GM19463 (cell line): ENCODE measurements around the gene LZTS2.
"Not testable (repeated sequence)": the region's sequence is repeated elsewhere in the genome, so short reads cannot be mapped to it uniquely, and the experiment has no call there.

ENCODE experiments used
- ATAC-seq: cut with Tn5 transposase; IDR thresholded peaks from one replicate; pipeline ENCODE4 v1.9.1; 2021; ENCODE audit warnings: mild to moderate bottlenecking, moderate library complexity; ENCODE audit not compliant: unreplicated experiment

Gene LZTS2

GRCh38 chr10:100999742-101000126 lies at the start of gene LZTS2:
LZTS2 (plus strand) TSS chr10:100999808; CDS start chr10:101002539, 2,731 bp downstream.
- ATAC-seq = peak; percentile 23

- no peak for ATAC-seq
Observed at GRCh38 chr10:100960251-100960650, 39.4 kb upstream of the LZTS2 start.

GRCh38 chr10:100962351-100963080 lies 37.1 kb upstream of the LZTS2 start:
- ATAC-seq = no peak

GRCh38 chr10:100963826-100964225 lies 35.8 kb upstream of the LZTS2 start:
- ATAC-seq = no peak

- ATAC-seq = no peak
Observed at GRCh38 chr10:100965820-100966219, 33.8 kb upstream of the LZTS2 start.

GRCh38 chr10:100966887-100967286 lies 32.7 kb upstream of the LZTS2 start:
- ATAC-seq = no peak

GRCh38 chr10:100967332-100967731 lies 32.3 kb upstream of the LZTS2 start:
- ATAC-seq = no peak

- no peak for ATAC-seq
Observed at GRCh38 chr10:100968062-100968736, 31.4 kb upstream of the LZTS2 start.

- ATAC-seq = no peak
Observed at GRCh38 chr10:100968863-100969186, 30.8 kb upstream of the LZTS2 start.

GRCh38 chr10:100969187-100970075 lies 30.2 kb upstream of the LZTS2 start, which contains the start of gene SEMA4G:
SEMA4G (plus strand) TSS chr10:100969504; CDS start chr10:100972913, 3,409 bp downstream.
- ATAC-seq = no peak

GRCh38 chr10:100970076-100970913 lies 29.3 kb upstream of the LZTS2 start:
- ATAC-seq = no peak

- ATAC-seq = no peak
Observed at GRCh38 chr10:100970914-100971811, 28.4 kb upstream of the LZTS2 start.

- ATAC-seq = no peak
Observed at GRCh38 chr10:100972115-100972903, 27.3 kb upstream of the LZTS2 start.

GRCh38 chr10:100972904-100973535 lies 26.6 kb upstream of the LZTS2 start:
- ATAC-seq = no peak

GRCh38 chr10:100975397-100975796 lies 24.2 kb upstream of the LZTS2 start:
- not testable (repeated sequence) for ATAC-seq

- no peak for ATAC-seq
Observed at GRCh38 chr10:100976906-100977305, 22.7 kb upstream of the LZTS2 start.

- no peak for ATAC-seq
Observed at GRCh38 chr10:100977436-100977835, 22.2 kb upstream of the LZTS2 start.
